HFFc6 (cell line): ENCODE data around the gene JSRP1. TPM values are rescaled to one million over a fixed set of nuclear protein-coding genes. Genes with fewer than 3 reads are reported as not detected.
A peak's percentile ranks its signal among the peaks of the same experiment; 100 is the strongest.

ENCODE experiments used
- DNase-seq: peaks from one replicate; pipeline ENCODE4 v3.0.0-alpha.2; 2018
- H3K27ac Mint-ChIP-seq: 2 replicates; pipeline ENCODE4 v1.8.0; 2020; ENCODE audit warnings: mild to moderate bottlenecking, mixed read lengths
- H3K27me3 Mint-ChIP-seq: 2 replicates; pipeline ENCODE4 v1.8.0; 2021; ENCODE audit warnings: mild to moderate bottlenecking, moderate library complexity, mixed read lengths; ENCODE audit not compliant: insufficient read depth
- H3K36me3 Mint-ChIP-seq: 2 replicates; pipeline ENCODE4 v1.8.0; 2021; ENCODE audit warnings: low read depth, mixed read lengths
- H3K4me1 Mint-ChIP-seq: 2 replicates; pipeline ENCODE4 v1.8.0; 2020; ENCODE audit warnings: low read depth, mixed read lengths
- H3K4me3 Mint-ChIP-seq: 2 replicates; pipeline ENCODE4 v1.8.0; 2020; ENCODE audit warnings: mild to moderate bottlenecking, moderate library complexity, mixed read lengths
- H3K9me3 Mint-ChIP-seq: 2 replicates; pipeline ENCODE4 v1.8.0; 2020; ENCODE audit warnings: mild to moderate bottlenecking, mixed read lengths
- CTCF ChIP-seq: fragments of 200-600 bp; sonication (generic); IDR thresholded peaks from 2 replicates; pipeline ENCODE4 v1.5.0; 2021; ENCODE audit warnings: antibody characterized with exemption, mild to moderate bottlenecking
- total RNA-seq, 6 experiments: library from RNA; stranded (reverse); fragmentation: NEBNext Ultra II Directional; extraction: Animal tissue kit (Norgen Biotek cat#: 25700); gene quantifications; 2 replicates in 1 of 6; 3 replicates in 5 of 6; pipeline ENCODE4 v1.2.3, GENCODE V29; 2021

JSRP1 gene
- total RNA-seq, 6 experiments from 2014 or later, result 0.27 to 0.99 (median 0.72) TPM

- TF ChIP-seq CTCF, result no peak
- Mint-ChIP-seq H3K4me3 (peak overlapping the region; percentile 89), H3K27ac (peak overlapping the region; percentile 97), H3K27me3 (peaks cover 12% of the 10 kb centered on the region; the same call in 1 of the 2 replicates), H3K36me3 (peaks cover 31% of the 10 kb centered on the region), H3K9me3 (peaks cover 15% of the 10 kb centered on the region), H3K4me1 (peaks cover 60% of the 10 kb centered on the region)
- no peak for DNase-seq
These were observed 19.0 kb downstream of the JSRP1 start for GRCh38 chr19:2237051-2237868.

GRCh38 chr19:2236314-2237050 lies 19.7 kb downstream of the JSRP1 start, which contains the start of the genes PLEKHJ1 and SF3A2:
Gene PLEKHJ1, minus strand, starts transcription at chr19:2236329. Its CDS starts 81 bp downstream, at chr19:2236248.
Gene SF3A2, plus strand, starts transcription at chr19:2236824. Its CDS starts 6,595 bp downstream, at chr19:2243419.
- Mint-ChIP-seq H3K27me3 (peaks cover 14% of the 10 kb centered on the region; the same call in 1 of the 2 replicates), H3K9me3 (peaks cover 15% of the 10 kb centered on the region), H3K27ac (peak within 1 kb of the TSS; percentile 97), H3K4me3 (peak within 1 kb of the TSS; percentile 89), H3K36me3 (peaks cover 31% of the 10 kb centered on the region), H3K4me1 (peaks cover 55% of the 10 kb centered on the region)
- peak; percentile 94 for TF ChIP-seq CTCF
- DNase-seq, result peak; percentile 96

GRCh38 chr19:2236064-2236313 lies 20.2 kb downstream of the JSRP1 start:
- Mint-ChIP-seq H3K9me3 (peaks cover 15% of the 10 kb centered on the region), H3K4me1 (peaks cover 50% of the 10 kb centered on the region), H3K36me3 (peaks cover 31% of the 10 kb centered on the region), H3K4me3 (peak overlapping the region; percentile 89), H3K27me3 (peaks cover 14% of the 10 kb centered on the region; the same call in 1 of the 2 replicates), H3K27ac (peak overlapping the region; percentile 97)
- TF ChIP-seq CTCF, result no peak
- no peak for DNase-seq

- TF ChIP-seq CTCF, result no peak
- H3K27me3 Mint-ChIP-seq, result peaks cover 14% of the 10 kb centered on the region; the same call in 1 of the 2 replicates
- peak overlapping the region; percentile 89 for H3K4me3 Mint-ChIP-seq
- DNase-seq, result no peak
- peaks cover 15% of the 10 kb centered on the region for H3K9me3 Mint-ChIP-seq
- peak overlapping the region; percentile 82 for H3K27ac Mint-ChIP-seq
- H3K4me1 Mint-ChIP-seq, result peaks cover 46% of the 10 kb centered on the region
- peaks cover 33% of the 10 kb centered on the region for H3K36me3 Mint-ChIP-seq
These were observed 20.7 kb downstream of the JSRP1 start for GRCh38 chr19:2235381-2236063.

- H3K4me3 Mint-ChIP-seq, result peak overlapping the region; percentile 89
- peaks cover 15% of the 10 kb centered on the region for H3K9me3 Mint-ChIP-seq
- no peak for DNase-seq
- H3K36me3 Mint-ChIP-seq, result peaks cover 36% of the 10 kb centered on the region
- no peak for TF ChIP-seq CTCF
- peak overlapping the region; percentile 82 for H3K27ac Mint-ChIP-seq
- H3K27me3 Mint-ChIP-seq, result peaks cover 14% of the 10 kb centered on the region
- peaks cover 40% of the 10 kb centered on the region for H3K4me1 Mint-ChIP-seq
These were observed 21.2 kb downstream of the JSRP1 start for GRCh38 chr19:2234996-2235380.
